HG03521 (cell line): Measurements from ENCODE around the gene LILRB4.
"Not testable (repeated sequence)": the region's sequence is repeated elsewhere in the genome, so short reads cannot be mapped to it uniquely, and the experiment has no call there.

Source experiments
- ATAC-seq: cut with Tn5 transposase; IDR thresholded peaks from one replicate; pipeline ENCODE4 v1.9.1; 2021; ENCODE audit warnings: mild to moderate bottlenecking, moderate library complexity; ENCODE audit not compliant: unreplicated experiment

LILRB4 gene

DNA sequence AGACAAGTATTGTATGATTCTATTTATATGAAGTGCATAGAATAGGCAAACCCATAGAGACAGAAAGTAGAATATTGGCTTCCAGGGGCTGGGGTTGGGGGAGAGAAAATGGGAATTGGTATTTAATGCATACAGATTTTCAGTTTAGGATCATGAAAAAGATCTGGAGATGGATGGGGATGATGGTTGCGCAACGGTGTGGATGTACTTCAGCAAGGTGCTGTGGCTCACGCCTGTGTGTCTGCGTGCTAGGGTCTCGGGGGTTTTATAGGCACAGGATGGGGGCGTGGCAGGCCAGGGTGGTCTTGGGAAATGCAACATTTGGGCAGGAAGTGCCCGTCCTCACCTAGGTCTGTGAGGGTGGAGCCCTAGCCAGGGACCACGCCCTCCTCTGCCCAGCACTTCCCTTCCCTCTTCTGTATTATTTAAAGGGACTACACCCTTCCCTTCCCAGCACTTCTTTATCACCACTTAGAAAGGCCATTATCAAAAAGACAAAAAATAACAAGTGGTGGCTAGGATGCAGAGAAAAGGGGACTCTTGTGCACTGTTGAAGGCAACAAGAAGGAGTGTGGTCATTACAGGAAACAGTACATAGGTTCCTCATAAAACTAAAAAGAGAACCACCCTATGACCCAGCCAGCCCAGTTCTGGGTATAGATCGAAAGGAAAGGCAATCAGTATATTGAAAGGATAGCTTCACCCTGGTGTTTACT, 29.0 kb downstream of the LILRB4 start:
- ATAC-seq: no peak

DNA sequence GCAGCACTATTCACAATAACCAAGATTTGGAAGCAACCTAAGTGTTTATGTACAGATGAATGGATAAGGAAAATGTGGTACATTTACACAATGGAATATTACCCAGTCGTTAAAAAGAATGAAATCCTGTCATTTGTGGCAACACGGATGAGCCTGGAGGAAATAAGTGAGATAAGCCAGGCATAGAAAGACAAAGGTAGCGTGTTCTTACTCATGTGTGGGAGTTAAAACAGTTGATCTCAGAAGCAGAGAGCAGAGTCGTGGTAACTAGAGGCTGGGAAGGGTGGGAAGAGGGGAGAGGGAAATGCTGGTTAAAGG, 29.5 kb downstream of the LILRB4 start:
- ATAC-seq: no peak

DNA sequence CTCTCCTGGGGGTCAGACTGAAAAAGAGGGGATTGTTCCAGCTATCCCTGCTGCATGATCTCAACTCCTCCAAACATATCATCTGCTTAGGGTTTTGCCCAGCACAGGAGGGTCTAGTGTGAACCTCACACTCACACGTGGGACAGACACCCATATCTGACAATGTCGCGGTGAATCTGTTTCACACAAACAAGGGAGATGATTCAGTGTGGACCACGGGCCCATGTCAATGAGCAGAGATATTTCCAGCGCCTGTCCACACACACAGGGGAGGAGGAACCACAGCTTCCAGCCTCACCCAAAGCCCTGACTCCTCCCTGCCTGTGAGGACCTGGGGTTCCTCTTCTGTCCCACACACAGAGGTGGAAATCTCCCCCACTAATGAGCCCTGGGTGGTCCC, 31.9 kb downstream of the LILRB4 start:
- no peak for ATAC-seq

DNA sequence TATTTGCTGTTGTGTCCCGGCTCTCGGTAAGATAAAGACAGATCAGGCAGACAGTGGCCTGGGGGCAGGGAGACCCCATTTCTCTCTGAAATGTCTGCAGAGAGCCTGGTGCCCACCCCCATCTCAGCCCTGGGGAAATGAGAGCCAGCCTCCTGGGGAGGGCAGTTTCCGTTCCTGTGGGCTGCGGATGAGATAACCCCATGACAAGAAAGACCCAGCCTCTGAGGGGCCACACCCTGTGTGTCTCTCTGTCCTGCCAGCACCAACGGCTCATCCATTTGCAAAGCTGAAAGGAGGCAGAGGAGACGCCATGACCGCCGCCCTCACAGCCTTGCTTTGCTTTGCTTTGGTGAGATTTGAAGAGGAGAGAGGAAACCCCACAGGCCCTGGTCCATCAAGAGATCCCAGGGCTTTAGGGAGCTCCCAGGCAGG, 33.3 kb downstream of the LILRB4 start:
- no peak for ATAC-seq

DNA sequence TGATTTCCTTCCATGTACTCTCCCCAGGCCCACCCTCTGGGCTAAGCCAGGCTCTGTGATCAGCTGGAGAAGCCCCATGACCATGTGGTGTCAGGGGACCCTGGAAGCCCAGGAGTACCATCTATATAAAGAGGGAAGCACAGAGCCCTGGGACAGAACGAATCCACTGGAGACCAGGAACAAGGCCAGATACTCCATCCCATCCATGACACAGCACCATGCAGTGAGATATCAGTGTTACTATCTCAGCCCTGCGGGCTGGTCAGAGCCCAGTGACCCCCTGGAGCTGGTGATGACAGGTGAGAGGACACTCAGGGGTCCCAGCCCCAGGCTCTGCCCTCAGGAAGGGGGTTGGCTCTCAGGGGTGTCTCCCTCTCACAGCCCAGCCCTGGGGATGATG, 34.0 kb downstream of the LILRB4 start:
- ATAC-seq: no peak

DNA sequence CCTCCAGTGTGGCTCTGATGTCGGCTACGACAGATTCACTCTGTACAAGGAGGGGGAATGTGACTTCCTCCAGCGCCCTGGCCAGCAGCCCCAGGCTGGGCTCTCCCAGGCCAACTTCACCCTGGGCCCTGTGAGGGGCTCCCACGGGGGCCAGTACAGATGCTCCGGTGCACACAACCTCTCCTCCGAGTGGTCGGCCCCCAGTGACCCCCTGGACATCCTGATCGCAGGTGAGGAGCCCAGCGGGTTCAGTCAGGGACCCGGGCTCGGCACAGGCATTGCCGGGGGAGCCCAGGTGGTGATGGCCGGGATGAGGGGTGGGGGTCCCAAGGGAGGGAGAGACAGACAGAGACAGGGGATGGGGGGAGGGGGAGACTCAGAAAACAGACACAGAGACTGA, 34.9 kb downstream of the LILRB4 start:
- ATAC-seq: not testable (repeated sequence)

DNA sequence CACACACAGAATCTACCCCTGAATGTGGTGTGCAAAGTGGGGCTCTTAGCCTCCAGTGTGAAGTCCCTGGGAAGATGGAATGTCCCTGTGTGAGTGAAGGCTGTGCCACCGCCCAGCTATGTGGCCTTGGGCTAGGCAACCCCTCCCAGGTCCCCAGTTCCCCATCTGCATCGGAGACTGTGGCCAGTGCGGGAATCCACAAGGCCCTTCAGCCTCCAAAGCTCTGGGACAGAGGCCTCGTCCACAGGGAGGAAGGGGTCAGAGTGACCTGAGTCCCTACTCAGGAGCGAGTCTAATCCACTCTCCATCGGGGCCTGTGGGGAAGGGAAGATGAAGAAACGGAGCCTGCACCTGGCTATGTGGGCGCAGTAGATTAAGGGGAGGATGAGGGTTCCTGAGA, 42.1 kb downstream of the LILRB4 start:
- ATAC-seq: no peak

DNA sequence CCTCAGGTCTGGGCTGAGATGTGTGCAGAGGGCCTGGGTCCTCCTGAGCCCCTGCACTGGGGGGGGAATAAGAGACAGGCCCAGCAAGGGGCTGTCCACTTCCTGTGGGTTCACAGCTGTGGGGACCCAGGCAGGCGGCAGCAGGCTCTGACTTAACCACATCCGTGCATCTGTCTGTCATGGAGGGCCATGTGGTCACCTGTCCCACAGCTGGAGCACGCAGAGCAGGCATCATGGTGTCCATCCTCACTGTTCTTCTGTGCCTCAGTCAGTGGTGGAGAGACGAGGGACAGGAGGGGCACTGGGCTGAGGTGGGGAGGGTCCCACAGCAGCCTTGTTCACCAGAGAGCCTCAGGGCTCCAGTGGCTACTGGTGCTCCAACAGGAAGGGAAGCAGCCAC, 45.2 kb downstream of the LILRB4 start:
- no peak for ATAC-seq

DNA sequence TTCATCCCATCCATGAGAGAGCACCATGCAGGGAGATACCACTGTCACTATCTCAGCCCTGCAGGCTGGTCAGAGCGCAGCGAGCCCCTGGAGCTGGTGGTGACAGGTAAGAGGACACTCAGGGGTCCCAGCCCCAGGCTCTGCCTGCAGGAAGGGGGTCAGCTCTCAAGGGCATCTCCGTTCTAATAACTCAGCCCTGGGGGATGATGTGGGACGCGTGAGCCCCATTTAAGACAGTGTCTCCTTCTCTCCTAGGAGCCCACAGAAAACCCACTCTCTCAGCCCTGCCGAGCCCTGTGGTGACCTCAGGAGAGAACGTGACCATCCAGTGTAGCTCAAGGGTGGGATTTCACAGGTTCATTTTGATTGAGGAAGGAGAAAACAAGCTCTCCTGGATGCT, 46.0 kb downstream of the LILRB4 start:
- ATAC-seq: no peak

DNA sequence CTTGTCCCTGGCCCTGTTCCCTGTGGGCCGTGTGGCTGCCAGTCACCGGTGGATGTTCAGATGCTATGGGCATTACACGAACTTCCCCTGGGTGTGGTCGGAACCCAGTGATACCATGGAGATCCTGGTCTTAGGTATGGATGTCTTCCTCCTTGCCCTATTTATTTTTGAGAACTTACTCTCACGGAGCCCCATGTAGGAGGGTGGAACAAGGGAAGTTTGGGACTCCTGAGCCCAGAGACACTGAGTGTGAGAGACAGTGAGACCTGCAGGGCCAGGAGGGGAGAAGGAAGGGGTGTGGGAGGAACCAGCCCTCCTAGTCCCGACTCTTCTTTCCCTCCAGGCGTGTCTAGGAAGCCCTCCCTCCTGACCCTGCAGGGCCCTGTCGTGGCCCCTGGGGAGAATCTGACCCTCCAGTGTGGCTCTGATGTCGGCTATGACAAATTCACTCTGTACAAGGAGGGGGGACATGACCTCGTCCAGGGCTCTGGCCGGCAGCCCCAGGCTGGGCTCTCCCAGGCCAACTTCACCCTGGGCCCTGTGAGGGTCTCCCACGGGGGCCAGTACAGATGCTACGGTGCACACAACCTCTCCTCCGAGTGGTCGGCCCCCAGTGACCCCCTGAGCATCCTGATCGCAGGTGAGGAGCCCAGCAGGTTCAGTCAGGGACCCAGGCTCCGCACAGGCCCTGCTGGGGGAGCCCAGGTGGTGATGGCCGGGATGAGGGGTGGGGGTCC, 46.6 kb downstream of the LILRB4 start:
- no peak for ATAC-seq

DNA sequence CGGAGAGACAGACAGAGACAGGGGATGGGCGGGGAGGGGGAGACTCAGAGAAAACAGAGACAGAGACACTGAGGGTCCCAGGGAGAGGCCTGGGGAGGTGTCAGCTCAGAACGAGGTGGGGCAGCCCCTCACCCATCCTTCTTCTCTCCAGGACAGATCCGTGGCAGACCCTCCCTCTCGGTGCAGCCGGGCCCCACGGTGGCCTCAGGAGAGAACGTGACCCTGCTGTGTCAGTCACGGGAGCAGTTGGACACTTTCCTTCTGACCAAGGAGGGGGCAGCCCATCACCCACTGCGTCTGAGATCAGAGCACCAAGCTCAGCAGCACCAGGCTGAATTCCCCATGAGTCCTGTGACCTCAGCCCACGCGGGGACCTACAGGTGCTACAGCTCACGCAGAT, 47.2 kb downstream of the LILRB4 start:
- not testable (repeated sequence) for ATAC-seq
